Endometrium (tissue), 2 donors: Measurements from ENCODE around the gene LMCD1.

Experiments
- FAIRE-seq: peaks from 2 replicates; lab custom pipeline; 2012; peaks lifted over from hg19 to GRCh38; lab: Jason Lieb, UNC
- donor health status: control.
- donor health status: control.

The LMCD1 gene

DNA sequence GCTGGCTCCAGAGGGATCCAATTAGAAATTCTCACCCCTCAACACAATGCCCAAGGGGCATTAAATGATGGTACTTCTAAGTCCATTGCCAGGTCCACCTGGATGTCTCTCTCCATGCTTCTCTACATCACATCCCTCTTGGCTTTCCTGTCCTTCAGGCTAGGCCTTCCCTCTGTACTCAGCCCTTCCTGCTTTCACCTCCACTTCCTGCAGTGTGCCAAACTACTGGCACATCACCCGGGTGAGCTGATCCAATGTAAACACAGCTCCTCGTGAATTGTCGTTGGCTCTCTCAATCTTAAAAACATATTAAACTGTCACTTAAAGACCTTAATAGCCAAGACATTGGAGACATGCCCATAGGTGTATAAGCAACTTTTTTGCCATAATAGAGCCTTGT, 4.0 kb downstream of the LMCD1 start:
- no peak for FAIRE-seq

DNA sequence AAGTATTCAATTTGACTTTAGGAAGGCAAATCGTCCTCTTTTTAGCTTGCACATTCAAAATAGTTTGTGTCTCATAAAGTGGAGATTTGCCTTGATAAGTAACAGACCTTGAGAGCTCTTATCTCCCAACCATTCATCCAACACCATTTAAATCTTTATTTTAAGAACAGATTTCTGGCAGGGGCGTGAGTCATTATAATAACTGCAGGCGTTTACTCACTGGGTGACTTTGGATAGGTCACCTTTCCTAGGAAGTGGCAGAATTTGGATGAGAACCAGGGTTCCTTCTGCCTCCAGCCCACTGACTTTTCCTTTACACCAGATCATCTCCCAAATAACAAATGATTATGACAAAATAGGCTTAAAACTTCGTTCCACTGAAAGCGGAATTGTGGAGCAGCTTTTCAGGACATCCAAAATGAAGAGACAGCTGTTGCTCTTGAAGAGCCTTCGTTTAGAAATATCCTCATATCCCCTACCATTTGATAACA, 5.0 kb downstream of the LMCD1 start:
- FAIRE-seq, result no peak

DNA sequence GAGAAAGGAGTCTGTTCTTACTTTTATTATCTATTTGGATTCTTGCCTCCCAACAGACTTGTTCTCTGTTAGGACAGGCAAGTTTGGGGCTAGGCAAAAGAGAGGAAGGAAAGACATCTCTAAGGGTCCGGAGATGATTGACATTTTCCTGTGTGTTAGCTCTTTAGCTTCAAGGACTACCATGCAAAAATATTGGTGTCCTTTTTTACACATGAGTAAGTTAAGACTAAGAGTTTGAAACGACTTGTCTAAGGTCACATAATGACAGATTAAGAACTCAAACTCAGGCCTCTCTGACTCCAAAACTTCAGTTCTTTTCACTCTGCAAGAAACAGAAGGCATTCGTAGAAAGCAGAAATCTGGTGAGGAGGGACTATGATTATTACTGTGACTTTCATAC, 5.9 kb downstream of the LMCD1 start:
- no peak for FAIRE-seq

DNA sequence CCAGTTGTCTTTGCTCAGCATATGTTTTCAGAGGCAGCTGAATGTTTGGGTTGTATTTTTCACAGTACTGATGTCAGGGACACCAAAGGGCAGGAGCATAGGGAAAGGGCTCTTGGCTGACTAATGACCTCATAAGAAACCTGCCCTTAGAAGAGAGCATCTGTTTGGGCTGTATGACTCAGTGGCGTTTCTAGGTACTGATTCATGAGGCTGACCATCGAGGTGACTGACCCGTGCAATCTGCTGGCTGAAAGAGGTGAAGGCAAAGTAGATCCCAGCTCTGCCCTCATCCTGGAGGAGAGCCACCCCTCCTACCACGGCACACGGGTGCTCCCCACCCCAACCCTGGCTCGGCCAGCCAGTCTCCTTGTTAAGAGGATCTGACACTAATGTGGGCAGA, 8.3 kb downstream of the LMCD1 start:
- FAIRE-seq, result no peak

DNA sequence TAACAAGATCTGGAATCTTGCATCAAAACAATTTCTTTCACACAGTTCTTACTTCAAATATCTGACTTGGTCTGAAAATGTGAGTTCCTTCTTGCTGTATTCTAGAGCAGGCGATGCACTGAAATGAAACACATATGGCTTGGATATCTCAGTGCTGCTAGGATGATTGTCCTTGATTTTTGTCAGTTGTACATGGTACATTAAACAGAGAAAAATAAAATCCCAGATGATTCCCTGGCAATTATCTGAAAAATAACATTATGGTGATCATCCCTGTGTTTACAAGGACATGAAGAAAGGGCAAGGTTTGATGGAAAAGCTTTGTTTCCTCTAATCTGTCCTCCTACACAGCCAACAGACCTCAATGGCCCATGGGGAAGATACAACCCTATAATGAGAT, 10.6 kb downstream of the LMCD1 start:
- FAIRE-seq, result no peak

- FAIRE-seq, result no peak
Observed at GRCh38 chr3:8516047-8516661, 14.5 kb downstream of the LMCD1 start.

DNA sequence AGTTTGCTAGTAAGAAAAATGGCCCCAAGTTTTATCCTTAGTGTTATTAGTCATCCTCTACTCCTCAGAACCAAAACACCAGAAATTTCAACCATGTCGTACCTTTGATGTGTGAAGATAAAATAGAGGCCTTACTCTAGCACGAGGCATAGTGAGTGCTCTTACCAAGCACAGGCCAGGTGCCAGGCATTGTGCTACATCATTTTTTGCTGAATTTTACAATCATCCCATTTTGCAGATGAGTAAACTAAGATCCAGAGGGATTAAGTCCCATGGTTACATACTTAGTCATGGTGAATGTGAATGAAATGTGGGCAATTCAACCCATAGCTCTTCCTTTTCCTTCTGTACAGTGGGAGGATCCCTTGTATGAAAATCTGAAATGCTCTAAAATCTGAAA, 15.2 kb downstream of the LMCD1 start:
- no peak for FAIRE-seq

DNA sequence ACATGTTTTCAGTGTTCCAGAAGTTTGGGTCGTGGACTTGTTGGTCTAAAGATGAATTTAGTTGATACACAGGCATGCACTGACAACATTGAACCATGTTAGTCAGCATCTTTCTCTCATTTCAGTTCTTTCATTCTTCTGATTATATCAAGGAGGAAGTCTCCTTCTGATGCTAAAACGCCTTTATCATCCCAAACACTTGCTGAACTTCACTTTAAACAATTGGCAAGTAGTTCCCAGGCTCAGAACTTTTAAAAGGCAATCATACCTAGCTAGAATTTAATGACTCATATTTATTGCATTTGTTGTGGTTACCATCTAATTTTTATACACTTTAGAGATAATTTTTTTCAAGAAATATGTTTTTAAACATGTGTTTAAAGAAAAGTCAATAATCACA, 15.9 kb downstream of the LMCD1 start:
- no peak for FAIRE-seq

- FAIRE-seq, result no peak
Observed at GRCh38 chr3:8518138-8518537, 16.5 kb downstream of the LMCD1 start.

DNA sequence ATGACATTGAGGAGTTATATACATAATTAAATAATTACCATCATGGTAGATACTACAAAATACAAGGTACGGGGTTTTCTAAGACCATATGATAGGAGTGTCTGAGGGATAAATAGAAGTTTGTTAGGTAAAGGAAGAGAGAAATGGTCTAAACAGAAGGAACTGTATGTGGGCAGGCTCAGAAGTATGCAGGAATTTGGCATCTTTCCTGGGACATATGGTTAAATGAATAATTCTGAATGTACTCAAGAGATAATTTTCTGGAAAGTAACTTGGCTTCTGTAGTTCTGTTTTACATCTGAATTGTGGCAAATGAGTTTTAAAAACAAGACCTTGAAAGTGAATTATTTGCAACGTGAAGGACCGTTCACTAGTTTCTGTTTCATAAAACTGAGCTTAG, 17.5 kb downstream of the LMCD1 start:
- no peak for FAIRE-seq

DNA sequence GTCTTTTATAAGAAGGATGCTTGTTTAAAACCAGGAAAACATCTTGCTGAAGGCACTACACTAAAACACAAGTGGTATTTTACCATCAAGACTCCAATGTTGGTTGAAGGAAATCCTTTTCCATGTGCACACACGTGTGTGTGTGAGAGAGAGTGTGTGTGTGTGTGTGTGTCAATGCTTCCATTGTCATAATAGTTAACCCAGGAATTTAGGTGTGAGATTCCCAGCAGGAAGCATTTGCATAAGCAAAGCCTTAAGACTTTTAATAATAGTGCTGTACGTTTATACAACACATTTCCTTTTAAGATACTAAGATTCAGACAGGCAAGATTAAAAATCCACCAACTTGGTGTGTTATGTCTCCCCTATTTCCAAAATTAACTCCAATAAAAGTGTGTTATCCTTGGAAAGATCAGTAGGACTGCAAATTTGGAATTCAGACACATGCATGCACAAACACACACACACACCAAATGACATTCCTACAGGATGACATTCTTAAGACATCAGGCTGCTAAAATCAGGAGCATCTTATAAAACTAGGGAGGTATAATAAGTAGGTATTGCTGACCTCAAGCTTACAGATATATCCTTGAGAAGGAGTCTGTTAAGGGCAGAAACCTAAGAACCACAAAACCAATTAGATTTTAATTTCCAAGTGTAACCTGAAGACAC, 18.3 kb downstream of the LMCD1 start:
- no peak for FAIRE-seq

DNA sequence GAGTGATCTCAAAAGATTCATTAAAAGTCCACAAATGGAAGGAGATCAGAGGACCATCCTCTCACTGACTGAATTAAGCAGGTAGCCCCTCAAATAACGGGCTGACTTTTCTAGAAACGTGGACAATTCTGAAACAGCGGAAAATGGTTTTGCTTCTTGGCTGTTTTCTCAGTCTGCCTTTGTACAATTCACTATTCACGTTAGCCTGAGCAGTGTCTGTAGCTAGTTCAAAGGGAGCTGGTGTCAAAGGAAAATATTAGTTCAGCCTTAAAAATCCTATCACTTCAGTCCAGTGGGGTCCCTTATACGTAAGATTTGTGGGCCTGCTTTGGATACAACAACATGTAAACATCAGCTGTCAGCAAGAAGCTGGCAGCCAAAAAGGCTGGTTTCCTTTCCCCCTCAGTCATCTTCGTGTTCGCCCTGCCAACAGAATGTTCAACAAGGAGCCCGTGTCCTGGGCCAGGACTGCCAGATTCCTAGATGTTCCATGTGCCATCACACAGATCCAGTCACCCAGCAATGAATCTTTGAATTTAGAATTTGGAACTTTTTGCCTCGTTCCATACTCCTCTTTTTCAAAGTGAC, 19.3 kb downstream of the LMCD1 start:
- no peak for FAIRE-seq

- no peak for FAIRE-seq
Observed at GRCh38 chr3:8523041-8523440, 21.4 kb downstream of the LMCD1 start.

GRCh38 chr3:8524249-8524648, 22.6 kb downstream of the LMCD1 start:
- FAIRE-seq, result no peak

DNA sequence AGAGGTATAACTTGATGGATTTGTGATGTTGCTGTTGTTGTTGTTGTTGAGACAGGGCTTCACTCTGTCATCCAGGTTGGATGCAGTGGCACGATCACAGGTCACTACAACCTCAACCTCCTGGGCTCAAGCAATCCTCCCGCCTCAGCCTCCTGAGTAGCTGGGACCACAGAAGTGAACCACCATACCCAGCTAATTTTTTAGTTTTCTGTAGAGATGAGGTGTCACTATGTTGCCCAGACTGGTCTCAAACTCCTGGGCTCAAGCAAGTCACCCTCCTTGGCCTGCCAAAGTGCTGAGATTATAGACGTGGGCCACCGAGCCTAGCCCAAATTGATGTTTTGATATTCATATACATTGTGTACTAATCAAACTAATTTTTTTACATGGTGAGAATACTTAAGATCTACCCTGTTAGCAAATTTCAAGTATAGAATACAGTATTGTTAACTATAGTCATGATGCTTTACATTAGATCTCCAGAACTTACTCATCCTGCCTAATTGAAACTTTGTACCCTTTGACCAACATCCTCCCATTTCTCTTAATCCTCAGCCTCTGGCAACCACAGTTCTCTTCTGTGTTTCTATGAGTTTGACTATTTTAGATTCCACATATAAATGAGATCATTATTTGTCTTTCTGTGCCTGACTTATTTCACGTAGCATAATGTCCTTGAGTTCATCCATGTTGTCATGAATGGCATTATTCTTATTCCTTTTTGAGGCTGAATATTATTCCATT, 23.2 kb downstream of the LMCD1 start:
- FAIRE-seq, result no peak

GRCh38 chr3:8525893-8526292, 24.3 kb downstream of the LMCD1 start:
- no peak for FAIRE-seq

DNA sequence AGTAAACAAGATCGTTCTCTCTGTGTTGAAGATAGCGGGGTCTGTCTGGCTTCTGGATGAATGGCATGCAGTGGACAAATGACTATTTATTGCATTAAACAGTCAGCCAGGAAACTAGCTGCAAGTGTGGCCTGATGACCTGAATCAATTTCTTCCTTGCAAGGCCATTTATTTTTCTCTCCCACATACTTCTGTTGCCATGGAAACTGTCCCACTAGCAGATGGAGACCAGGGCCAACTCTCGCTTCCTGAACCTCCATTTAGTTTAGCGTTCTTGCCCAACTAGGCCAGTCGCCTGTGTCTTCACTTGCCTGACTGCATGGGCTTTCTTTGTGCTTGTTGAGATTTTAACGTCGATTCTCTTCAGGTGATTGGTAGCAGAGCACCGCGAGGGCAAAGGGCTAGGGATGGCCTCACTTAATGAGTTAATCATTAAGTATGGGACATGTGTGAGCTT, 27.6 kb downstream of the LMCD1 start:
- FAIRE-seq, result no peak

- no peak for FAIRE-seq
Observed at GRCh38 chr3:8529738-8530525, 28.3 kb downstream of the LMCD1 start.

DNA sequence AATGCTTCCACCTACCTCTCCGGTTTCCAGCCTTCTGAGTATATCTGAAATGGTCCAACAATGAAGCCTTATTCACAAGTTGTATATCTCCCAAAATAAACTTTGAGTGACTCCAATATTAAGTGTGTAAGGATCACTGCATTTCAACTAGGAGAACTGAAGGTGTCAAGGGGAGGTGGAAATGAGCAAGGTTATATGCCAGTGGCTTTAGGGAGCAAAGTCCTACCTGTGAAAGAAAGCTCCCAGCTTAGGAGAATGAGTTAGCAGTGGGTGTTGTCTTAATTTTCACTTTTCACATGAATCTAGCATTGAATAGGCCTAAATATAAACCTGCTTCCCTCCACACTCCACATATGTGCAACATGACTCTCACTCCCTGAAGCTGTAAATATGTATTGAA, 29.0 kb downstream of the LMCD1 start:
- no peak for FAIRE-seq

DNA sequence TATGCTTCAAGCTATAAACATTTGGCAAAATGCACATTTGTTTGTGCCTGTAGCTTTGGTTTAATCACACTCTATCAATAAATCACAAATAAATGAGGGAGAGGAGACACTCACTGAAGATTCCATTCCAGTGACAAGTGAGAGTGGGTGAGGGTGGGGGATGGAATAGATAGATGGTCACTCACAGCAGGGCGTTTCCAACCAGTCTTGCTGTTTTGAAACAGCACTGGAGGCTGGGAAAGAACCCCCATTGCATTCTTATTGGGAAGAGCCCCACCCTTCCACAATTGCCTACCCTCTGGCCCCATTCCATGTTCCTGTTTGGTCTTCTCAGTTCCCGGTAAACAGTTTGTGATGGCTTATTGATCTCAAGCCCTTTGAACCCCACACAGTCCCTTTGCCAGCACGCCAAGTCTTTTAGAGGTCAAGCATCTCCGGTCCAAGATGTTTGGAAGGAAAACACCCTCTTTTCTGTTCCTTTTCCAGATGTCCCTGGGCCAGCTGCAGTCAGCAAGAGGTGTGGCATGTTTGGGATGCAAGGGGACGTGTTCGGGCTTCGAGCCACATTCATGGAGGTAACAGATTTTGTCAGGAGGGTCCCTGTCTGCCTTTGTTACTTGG, 30.7 kb downstream of the LMCD1 start:
- no peak for FAIRE-seq
